ENCODE data around the gene FGGY. TPM values are rescaled to one million over a fixed set of nuclear protein-coding genes. Genes with fewer than 3 reads are reported as not detected.
"Not testable (repeated sequence)": the region's sequence is repeated elsewhere in the genome, so short reads cannot be mapped to it uniquely, and the experiment has no call there.

Gene FGGY
- total RNA-seq, 1 experiment from 2014 or later = 10.2 TPM

DNA sequence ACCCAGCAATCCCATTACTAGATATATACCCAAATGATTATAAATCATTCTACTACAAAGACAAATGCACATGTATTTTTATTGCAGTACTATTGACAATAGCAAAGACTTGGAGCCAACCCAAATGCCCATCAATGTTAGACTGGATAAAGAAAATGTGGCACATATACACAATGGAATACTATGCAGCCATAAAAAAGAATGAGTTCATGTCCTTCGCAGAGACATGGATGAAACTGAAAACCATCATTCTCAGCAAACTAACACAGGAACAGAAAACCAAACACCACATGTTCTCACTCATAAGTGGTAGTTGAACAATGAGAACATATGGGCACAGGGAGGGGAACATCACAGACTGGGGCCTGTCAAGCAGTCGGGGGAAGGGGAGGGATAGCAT is 414.0 kb downstream of the FGGY start:
- DNase-seq (ENCODE audit: low spot score); in situ Hi-C loops (cut with HindIII; ENCODE audit: low sequenced_read_pairs): not testable (repeated sequence)

GRCh38 chr1:59714219-59714618 is 417.3 kb downstream of the FGGY start:
- in situ Hi-C loops (cut with HindIII; ENCODE audit: low sequenced_read_pairs) = no loop called here
- DNase-seq (ENCODE audit: low spot score) = no peak

- in situ Hi-C loops (cut with HindIII; ENCODE audit: low sequenced_read_pairs) = no loop called here
- no peak for DNase-seq (ENCODE audit: low spot score)
These were observed 418.1 kb downstream of the FGGY start for GRCh38 chr1:59714966-59715365.

GRCh38 chr1:59716832-59717231 is 419.9 kb downstream of the FGGY start:
- no peak for DNase-seq (ENCODE audit: low spot score)
- in situ Hi-C loops (cut with HindIII; ENCODE audit: low sequenced_read_pairs) = no loop called here

- in situ Hi-C loops (cut with HindIII; ENCODE audit: low sequenced_read_pairs) = no loop called here
- no peak for DNase-seq (ENCODE audit: low spot score)
These were observed 421.4 kb downstream of the FGGY start for GRCh38 chr1:59718064-59718988.

GRCh38 chr1:59718989-59719360 is 422.1 kb downstream of the FGGY start:
- in situ Hi-C loops (cut with HindIII; ENCODE audit: low sequenced_read_pairs) = no loop called here
- DNase-seq (ENCODE audit: low spot score) = no peak

- no peak for DNase-seq (ENCODE audit: low spot score)
- in situ Hi-C loops (cut with HindIII; ENCODE audit: low sequenced_read_pairs) = no loop called here
These were observed 423.6 kb downstream of the FGGY start for GRCh38 chr1:59720326-59721115.

- DNase-seq (ENCODE audit: low spot score) = no peak
- in situ Hi-C loops (cut with HindIII; ENCODE audit: low sequenced_read_pairs) = no loop called here
These were observed 433.4 kb downstream of the FGGY start for GRCh38 chr1:59730302-59730701.

GRCh38 chr1:59730759-59731478 is 434.0 kb downstream of the FGGY start:
- in situ Hi-C loops (cut with HindIII; ENCODE audit: low sequenced_read_pairs) = no loop called here
- DNase-seq (ENCODE audit: low spot score) = no peak

GRCh38 chr1:59731591-59731990 is 434.7 kb downstream of the FGGY start:
- no peak for DNase-seq (ENCODE audit: low spot score)
- in situ Hi-C loops (cut with HindIII; ENCODE audit: low sequenced_read_pairs) = no loop called here

- no peak for DNase-seq (ENCODE audit: low spot score)
- in situ Hi-C loops (cut with HindIII; ENCODE audit: low sequenced_read_pairs) = no loop called here
These were observed 435.5 kb downstream of the FGGY start for GRCh38 chr1:59732214-59732955.

DNA sequence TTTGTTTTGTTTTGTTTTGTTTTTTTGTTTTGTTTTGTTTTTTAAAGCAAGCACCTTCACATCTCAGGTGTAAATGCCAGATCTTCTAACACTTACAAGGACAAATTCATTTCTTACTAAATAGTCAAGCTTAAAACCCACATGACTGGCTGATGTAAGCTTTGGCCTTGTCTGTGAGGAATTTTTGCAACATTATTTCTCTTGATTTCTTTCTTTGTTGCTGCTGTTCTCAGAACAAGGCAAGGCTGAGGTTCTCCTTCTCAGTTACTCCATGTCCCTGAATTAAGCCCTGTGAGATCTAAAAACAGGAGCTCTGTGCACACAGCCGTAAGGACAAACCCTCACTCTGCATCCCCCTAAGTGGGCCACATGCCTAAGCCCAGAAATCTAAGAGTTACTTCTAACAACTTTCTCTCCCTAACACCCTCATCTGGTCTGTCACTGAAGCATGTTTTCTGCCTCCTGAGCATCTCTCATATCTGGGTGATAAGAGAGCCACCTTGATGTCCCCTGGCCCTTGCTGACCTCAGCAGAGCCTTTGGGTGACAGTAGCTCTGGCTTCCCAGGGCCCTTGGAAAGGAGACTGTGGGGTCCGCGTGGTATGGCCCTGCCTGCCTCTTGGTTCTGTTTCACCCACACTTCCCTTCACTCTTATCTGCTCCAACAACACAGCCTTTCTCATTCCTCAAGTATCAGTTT is 436.7 kb downstream of the FGGY start:
- in situ Hi-C loops (cut with HindIII; ENCODE audit: low sequenced_read_pairs) = no loop called here
- DNase-seq (ENCODE audit: low spot score) = no peak

DNA sequence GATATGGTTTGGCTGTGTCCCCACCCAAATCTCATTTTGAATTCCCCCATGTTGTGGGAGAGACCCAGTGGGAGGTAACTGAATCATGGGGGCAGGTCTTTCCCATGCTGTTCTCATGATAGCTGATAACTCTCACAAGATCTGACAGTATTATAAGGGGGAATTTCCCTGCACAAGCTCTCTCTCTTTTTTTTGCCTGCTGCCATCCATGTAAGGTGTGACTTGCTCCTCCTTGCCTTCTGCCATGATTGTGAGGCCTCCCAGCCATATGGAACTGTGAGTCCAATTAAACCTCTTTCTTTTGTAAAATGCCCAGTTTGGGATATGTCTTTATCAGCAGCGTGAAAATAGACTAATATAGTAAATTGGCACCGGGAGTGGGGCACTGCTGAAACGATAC is 439.0 kb downstream of the FGGY start:
- in situ Hi-C loops (cut with HindIII; ENCODE audit: low sequenced_read_pairs); DNase-seq (ENCODE audit: low spot score): not testable (repeated sequence)

DNA sequence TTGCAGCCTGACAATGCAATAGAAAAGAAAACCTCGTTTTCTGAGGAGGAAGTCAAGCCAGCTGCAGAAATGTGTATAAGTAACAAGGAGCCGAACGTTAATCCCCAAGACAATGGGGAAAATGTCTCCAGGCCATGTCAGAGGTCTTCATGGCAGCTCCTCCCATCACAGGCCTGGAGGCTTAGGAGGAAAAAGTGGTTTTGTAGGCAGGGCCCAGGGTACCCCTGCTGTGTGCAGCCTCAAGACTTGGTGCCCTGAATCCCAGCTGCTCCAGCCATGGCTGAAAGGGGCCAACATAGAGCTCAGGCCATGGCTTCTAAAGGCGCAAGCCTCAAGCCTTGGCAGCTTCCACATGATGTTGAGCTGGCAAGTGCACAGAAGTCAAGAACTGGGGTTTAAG is 439.9 kb downstream of the FGGY start:
- in situ Hi-C loops (cut with HindIII; ENCODE audit: low sequenced_read_pairs) = no loop called here

DNA sequence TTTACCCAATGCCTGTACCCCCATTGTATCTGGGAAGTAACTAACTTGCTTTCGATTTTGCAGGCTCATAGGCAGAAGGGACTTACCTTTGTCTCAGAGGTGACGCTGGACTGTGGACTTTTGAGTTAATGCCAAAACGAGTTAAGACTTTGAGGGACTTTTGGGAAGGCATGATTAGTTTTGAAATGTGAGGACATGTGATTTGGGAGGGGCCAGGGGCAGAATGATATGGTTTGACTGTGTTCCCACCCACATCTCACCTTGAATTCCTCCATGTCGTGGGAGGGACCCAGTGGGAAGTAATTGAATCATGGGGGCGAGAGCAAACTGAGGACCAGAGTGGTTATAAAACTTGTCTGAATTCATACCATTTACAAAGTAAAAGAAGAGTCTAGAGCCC is 440.7 kb downstream of the FGGY start:
- in situ Hi-C loops (cut with HindIII; ENCODE audit: low sequenced_read_pairs) = no loop called here
- DNase-seq (ENCODE audit: low spot score) = no peak

More for the DNA sequence above, 439.9 kb downstream of the FGGY start:
- no peak for DNase-seq (ENCODE audit: low spot score)

- in situ Hi-C loops (cut with HindIII; ENCODE audit: low sequenced_read_pairs) = no loop called here
- no peak for DNase-seq (ENCODE audit: low spot score)
These were observed 441.3 kb downstream of the FGGY start for GRCh38 chr1:59738152-59738551.

- in situ Hi-C loops (cut with HindIII; ENCODE audit: low sequenced_read_pairs) = no loop called here
- DNase-seq (ENCODE audit: low spot score) = no peak
These were observed 441.7 kb downstream of the FGGY start for GRCh38 chr1:59738591-59739015.

DNA sequence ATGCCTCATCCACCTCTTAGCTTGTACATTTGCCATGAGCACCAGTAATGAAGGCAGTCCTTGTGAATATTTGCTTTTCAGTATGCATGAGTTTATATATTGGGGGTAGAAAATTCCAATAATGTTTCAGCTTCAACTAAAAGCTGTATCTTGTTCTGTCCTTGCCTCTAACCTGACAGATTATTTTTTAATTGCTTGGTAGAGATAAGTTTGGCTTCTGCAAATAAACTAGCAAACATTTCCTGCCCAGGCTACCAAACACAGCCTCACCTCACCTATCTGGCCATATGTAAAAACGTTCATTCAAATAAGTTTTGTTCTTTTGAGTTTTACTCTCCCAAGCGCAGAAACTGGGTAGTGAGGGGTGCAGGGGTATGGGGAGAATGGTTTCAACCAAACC is 442.2 kb downstream of the FGGY start:
- in situ Hi-C loops (cut with HindIII; ENCODE audit: low sequenced_read_pairs) = no loop called here

More for the DNA sequence above, 442.2 kb downstream of the FGGY start:
- DNase-seq (ENCODE audit: low spot score) = no peak

Measured in G401 (cell line).